MM.1S (cell line): Measurements from ENCODE around the gene TAS1R1.

Experiments
- DNase-seq: peaks from one replicate; pipeline ENCODE4 v3.0.0-alpha.2; 2015
- H2AFZ ChIP-seq: fragments of 300-600 bp; sonication (generic); 2 replicates; pipeline ENCODE4 v1.6.0; 2016; ENCODE audit warnings: antibody characterized with exemption, low read length
- H3F3A ChIP-seq: fragments of 300-600 bp; sonication (generic); 2 replicates; pipeline ENCODE4 v1.6.1; 2016; ENCODE audit warnings: mild to moderate bottlenecking, antibody characterized with exemption, low read length, moderate library complexity, mixed read lengths; ENCODE audit not compliant: insufficient read depth
- H3K27ac ChIP-seq: fragments of 300-600 bp; sonication (generic); 2 replicates; pipeline ENCODE4 v1.5.1; 2016; ENCODE audit warnings: mild to moderate bottlenecking, low read length
- H3K27me3 ChIP-seq: fragments of 300-600 bp; sonication (generic); replicated peaks from 2 replicates; pipeline ENCODE4 v1.6.0; 2016; ENCODE audit warnings: low read length; ENCODE audit not compliant: insufficient read depth
- H3K36me3 ChIP-seq: fragments of 300-600 bp; sonication (generic); replicated peaks from 2 replicates; pipeline ENCODE4 v1.6.1; 2016; ENCODE audit warnings: mild to moderate bottlenecking, low read length, mixed read lengths; ENCODE audit not compliant: insufficient read depth
- H3K4me1 ChIP-seq: fragments of 300-600 bp; sonication (generic); 2 replicates; pipeline ENCODE4 v1.6.1; 2016; ENCODE audit warnings: low read length, mixed read lengths
- H3K4me2 ChIP-seq: fragments of 300-600 bp; sonication (generic); 2 replicates; pipeline ENCODE4 v1.6.0; 2016; ENCODE audit warnings: low read depth, low read length
- H3K4me3 ChIP-seq: fragments of 300-600 bp; sonication (generic); 2 replicates; pipeline ENCODE4 v1.5.1; 2016; ENCODE audit warnings: low read length, mixed read lengths
- H3K79me2 ChIP-seq: fragments of 300-600 bp; sonication (generic); 2 replicates; pipeline ENCODE4 v1.6.1; 2016; ENCODE audit warnings: mixed run types, low read length, mixed read lengths
- H3K9ac ChIP-seq: fragments of 300-600 bp; sonication (generic); 2 replicates; pipeline ENCODE4 v1.6.1; 2016; ENCODE audit warnings: low read length, mixed read lengths
- H3K9me2 ChIP-seq: fragments of 300-600 bp; sonication (generic); replicated peaks from 2 replicates; pipeline ENCODE4 v1.6.1; 2016; ENCODE audit warnings: mild to moderate bottlenecking, low read length, mixed read lengths; ENCODE audit not compliant: insufficient read depth
- H3K9me3 ChIP-seq: fragments of 300-600 bp; sonication (generic); replicated peaks from 2 replicates; pipeline ENCODE4 v1.6.1; 2016; ENCODE audit warnings: mild to moderate bottlenecking, low read length, mixed read lengths; ENCODE audit not compliant: insufficient read depth
- H4K20me1 ChIP-seq: fragments of 300-600 bp; sonication (generic); 2 replicates; pipeline ENCODE4 v1.6.1; 2016; ENCODE audit warnings: mild to moderate bottlenecking, low read length, moderate library complexity, mixed read lengths; ENCODE audit not compliant: insufficient read depth
- CTCF ChIP-seq: fragments of 300-600 bp; sonication (generic); IDR thresholded peaks from 2 replicates; pipeline ENCODE4 v1.5.1; 2016; ENCODE audit warnings: antibody characterized with exemption, low read length, mixed read lengths
- EZH2 ChIP-seq: fragments of 300-600 bp; sonication (generic); optimal IDR thresholded peaks from 2 replicates; pipeline ENCODE3; 2017; ENCODE audit warnings: low read depth, mild to moderate bottlenecking, antibody characterized with exemption, low read length, mixed read lengths
- EZH2phosphoT487 ChIP-seq: fragments of 300-600 bp; sonication (generic); IDR thresholded peaks from 2 replicates; pipeline ENCODE4 v1.6.1; 2018; ENCODE audit warnings: antibody characterized with exemption, low read length

The TAS1R1 gene

GRCh38 chr1:6510493-6510892 lies 44.6 kb upstream of the TAS1R1 start:
- TF ChIP-seq EZH2phosphoT487 = no peak
- TF ChIP-seq EZH2 = no peak
- no peak for TF ChIP-seq CTCF
- H3K79me2 ChIP-seq = no peaks in the 10 kb centered on the region
- no peaks in the 10 kb centered on the region for H3K9me3 ChIP-seq
- H4K20me1 ChIP-seq = no peaks in the 10 kb centered on the region
- peaks cover 45% of the 10 kb centered on the region for H3K27me3 ChIP-seq
- H3K9ac ChIP-seq = no peak overlapping the region
- no peaks in the 10 kb centered on the region for H3K36me3 ChIP-seq
- H3K4me3 ChIP-seq = no peak overlapping the region
- no peak overlapping the region for H2AFZ ChIP-seq
- peaks cover 4% of the 10 kb centered on the region; the same call in 1 of the 2 replicates for H3K4me1 ChIP-seq
- no peak overlapping the region for H3K27ac ChIP-seq
- H3K9me2 ChIP-seq = no peaks in the 10 kb centered on the region
- no peaks in the 10 kb centered on the region for H3F3A ChIP-seq
- DNase-seq = no peak
- H3K4me2 ChIP-seq = no peak overlapping the region

- Histone ChIP-seq H3K4me2 (no peak overlapping the region), H3K79me2 (no peaks in the 10 kb centered on the region), H3K4me1 (peaks cover 4% of the 10 kb centered on the region; the same call in 1 of the 2 replicates), H3K27ac (no peak overlapping the region), H3K36me3 (no peaks in the 10 kb centered on the region), H2AFZ (no peak overlapping the region), H3K9me3 (no peaks in the 10 kb centered on the region), H3F3A (no peaks in the 10 kb centered on the region), H3K27me3 (peaks cover 40% of the 10 kb centered on the region), H3K4me3 (no peak overlapping the region), H3K9me2 (no peaks in the 10 kb centered on the region), H3K9ac (no peak overlapping the region), H4K20me1 (no peaks in the 10 kb centered on the region)
- no peak for TF ChIP-seq EZH2phosphoT487
- TF ChIP-seq CTCF = no peak
- no peak for TF ChIP-seq EZH2
- no peak for DNase-seq
These were observed 44.1 kb upstream of the TAS1R1 start for GRCh38 chr1:6511056-6511455.

- no peak overlapping the region for H3K27ac ChIP-seq
- H3K79me2 ChIP-seq = no peaks in the 10 kb centered on the region
- H3K36me3 ChIP-seq = no peaks in the 10 kb centered on the region
- H3K9me2 ChIP-seq = no peaks in the 10 kb centered on the region
- H4K20me1 ChIP-seq = no peaks in the 10 kb centered on the region
- H3K27me3 ChIP-seq = peaks cover 33% of the 10 kb centered on the region
- H3K4me1 ChIP-seq = peaks cover 4% of the 10 kb centered on the region; the same call in 1 of the 2 replicates
- TF ChIP-seq EZH2 (no peak), CTCF (no peak), EZH2phosphoT487 (no peak)
- H3K9me3 ChIP-seq = no peaks in the 10 kb centered on the region
- H3F3A ChIP-seq = no peaks in the 10 kb centered on the region
- H3K4me3 ChIP-seq = no peak overlapping the region
- no peak overlapping the region for H3K9ac ChIP-seq
- no peak overlapping the region for H3K4me2 ChIP-seq
- no peak overlapping the region for H2AFZ ChIP-seq
- no peak for DNase-seq
These were observed 43.4 kb upstream of the TAS1R1 start for GRCh38 chr1:6511561-6512244.
